RWPE1 (cell line): Measurements from ENCODE around the gene KIF18A.

Source experiments
- CTCF ChIA-PET: fragments of 350-600 bp; sonication (Branson Sonifier 250); formaldehyde crosslinking; extraction: SDS; loops from one replicate; lab custom pipeline; 2021; lab: Yijun Ruan, JAX
- POLR2A ChIA-PET: fragments of 400-600 bp; formaldehyde crosslinking; extraction: SDS; loops from one replicate; lab custom pipeline; 2020; ENCODE audit warnings: antibody characterized with exemption; ENCODE audit not compliant: low non-redundant PET; lab: Yijun Ruan, JAX
- DNase-seq: peaks from one replicate; pipeline ENCODE4 v3.0.0; 2012; ENCODE audit warnings: low spot score
- H3K27ac ChIP-seq: fragments of 450-650 bp; 2 replicates; pipeline ENCODE4 v1.5.1; 2017
- CTCF ChIP-seq: fragments of 450-650 bp; conservative IDR thresholded peaks from 2 replicates; pipeline ENCODE4 v1.5.1; 2017; ENCODE audit warnings: low read depth, mild to moderate bottlenecking

Gene KIF18A

GRCh38 chr11:28132548-28132947, 24.6 kb upstream of the KIF18A start:
- DNase-seq: no peak
- no peak for TF ChIP-seq CTCF
- ChIA-PET CTCF (interaction anchor here (0.5 kb wide), 1 partner anchor 408 kb away, joined by 3 read pairs; no protein-coding TSS in a partner anchor), POLR2A (no interaction called here)
- H3K27ac ChIP-seq: no peak overlapping the region

GRCh38 chr11:28123151-28123581, 15.2 kb upstream of the KIF18A start:
- DNase-seq: no peak
- no peak for TF ChIP-seq CTCF
- no peak overlapping the region for H3K27ac ChIP-seq
- POLR2A ChIA-PET: no interaction called here
- CTCF ChIA-PET: interaction anchor here (0.6 kb wide), 1 partner anchor 420 kb away, joined by 3 read pairs; no protein-coding TSS in a partner anchor

GRCh38 chr11:28117712-28118111, 9.8 kb upstream of the KIF18A start:
- CTCF ChIA-PET: no interaction called here
- no peak for DNase-seq
- POLR2A ChIA-PET: no interaction called here
- no peak overlapping the region for H3K27ac ChIP-seq
- TF ChIP-seq CTCF: no peak

- ChIA-PET CTCF (interaction anchor here (0.7 kb wide), 1 partner anchor 189 kb away, joined by 3 read pairs; no protein-coding TSS in a partner anchor), POLR2A (no interaction called here)
- no peak overlapping the region for H3K27ac ChIP-seq
- no peak for DNase-seq
- no peak for TF ChIP-seq CTCF
Observed at GRCh38 chr11:28114731-28115130, 6.8 kb upstream of the KIF18A start.

- CTCF ChIA-PET: interaction anchor here (0.6 kb wide), 1 partner anchor 26 kb away, joined by 3 read pairs; no protein-coding TSS in a partner anchor
- POLR2A ChIA-PET: no interaction called here
- TF ChIP-seq CTCF: no peak
- no peak overlapping the region for H3K27ac ChIP-seq
- no peak for DNase-seq
Observed at GRCh38 chr11:28114116-28114515, 6.2 kb upstream of the KIF18A start.

GRCh38 chr11:28110821-28111200, 2.9 kb upstream of the KIF18A start:
- DNase-seq: no peak
- ChIA-PET POLR2A (no interaction called here), CTCF (interaction anchor here (0.7 kb wide), 1 partner anchor 90 kb away, joined by 4 read pairs; no protein-coding TSS in a partner anchor)
- H3K27ac ChIP-seq: no peak overlapping the region
- no peak for TF ChIP-seq CTCF
